ENCODE results near the gene CNKSR1.
"Not testable (repeated sequence)": the region's sequence is repeated elsewhere in the genome, so short reads cannot be mapped to it uniquely, and the experiment has no call there.

The CNKSR1 gene

DNA sequence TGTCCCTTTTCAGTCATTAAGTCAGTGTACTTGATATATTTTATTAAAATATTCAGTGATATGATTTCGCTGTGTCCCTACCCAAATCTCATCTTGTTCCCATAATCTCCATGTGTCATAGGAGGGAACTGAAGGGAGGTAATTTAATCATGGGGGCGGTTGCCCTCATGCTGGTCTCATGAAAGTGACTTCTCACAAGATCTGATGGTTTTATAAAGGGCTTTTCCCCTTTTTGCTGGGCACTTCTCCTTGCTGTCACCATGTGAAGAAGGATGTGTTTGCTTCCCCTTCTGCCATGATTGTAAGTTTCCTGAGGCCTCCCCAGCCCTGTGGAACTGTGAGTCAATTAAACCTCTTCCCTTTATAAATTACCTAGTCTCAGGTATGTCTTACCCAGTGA is 53.4 kb downstream of the CNKSR1 start:
- not testable (repeated sequence) for DNase-seq

DNA sequence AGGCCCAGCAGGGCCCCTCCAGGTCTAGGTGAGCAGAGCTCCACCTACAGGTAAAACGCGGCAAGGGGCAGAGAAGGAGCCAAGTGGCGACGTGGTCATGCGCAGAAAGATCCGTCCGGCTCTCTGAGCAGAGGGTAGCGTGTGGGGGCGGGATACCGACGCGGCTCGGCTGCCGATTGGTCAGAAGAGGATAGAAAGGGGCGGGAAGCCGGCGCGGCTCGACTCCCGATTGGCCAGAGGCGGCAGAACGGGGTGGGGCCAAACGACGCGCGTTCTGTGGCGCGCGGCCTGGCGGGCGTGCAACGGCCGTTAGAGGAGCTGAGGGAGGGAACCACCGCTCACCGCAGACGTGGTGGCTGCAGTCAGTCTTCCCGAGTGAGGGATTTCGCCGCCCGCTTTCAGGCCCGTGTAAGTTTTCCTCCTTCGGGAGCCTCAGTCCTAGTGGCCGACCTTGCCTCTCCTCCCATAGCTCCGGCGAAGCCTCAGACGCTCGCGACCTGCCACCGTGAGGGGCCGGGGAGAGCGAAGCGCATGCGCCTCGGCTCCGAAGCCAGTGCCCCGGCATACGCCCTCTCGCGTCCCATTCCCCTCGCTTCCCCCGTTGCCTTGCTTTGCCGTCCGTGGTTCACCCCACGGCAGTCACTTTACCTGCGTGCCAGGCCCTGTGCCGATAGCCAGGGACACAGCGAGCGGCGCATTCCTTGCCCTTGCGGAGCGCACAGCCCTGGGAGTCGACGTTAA is 56.8 kb downstream of the CNKSR1 start, which contains the start of gene CEP85:
CEP85 (plus strand) TSS at position 298 of the 741 bp plus-strand sequence. CDS start 5,584 bp downstream, outside the sequence.
- DNase-seq, result peak; percentile 97 to 98

- DNase-seq, result peak in 1 of 2 experiments; percentile 2
Measured at GRCh38 chr1:26234644-26235370, 57.5 kb downstream of the CNKSR1 start.

DNA sequence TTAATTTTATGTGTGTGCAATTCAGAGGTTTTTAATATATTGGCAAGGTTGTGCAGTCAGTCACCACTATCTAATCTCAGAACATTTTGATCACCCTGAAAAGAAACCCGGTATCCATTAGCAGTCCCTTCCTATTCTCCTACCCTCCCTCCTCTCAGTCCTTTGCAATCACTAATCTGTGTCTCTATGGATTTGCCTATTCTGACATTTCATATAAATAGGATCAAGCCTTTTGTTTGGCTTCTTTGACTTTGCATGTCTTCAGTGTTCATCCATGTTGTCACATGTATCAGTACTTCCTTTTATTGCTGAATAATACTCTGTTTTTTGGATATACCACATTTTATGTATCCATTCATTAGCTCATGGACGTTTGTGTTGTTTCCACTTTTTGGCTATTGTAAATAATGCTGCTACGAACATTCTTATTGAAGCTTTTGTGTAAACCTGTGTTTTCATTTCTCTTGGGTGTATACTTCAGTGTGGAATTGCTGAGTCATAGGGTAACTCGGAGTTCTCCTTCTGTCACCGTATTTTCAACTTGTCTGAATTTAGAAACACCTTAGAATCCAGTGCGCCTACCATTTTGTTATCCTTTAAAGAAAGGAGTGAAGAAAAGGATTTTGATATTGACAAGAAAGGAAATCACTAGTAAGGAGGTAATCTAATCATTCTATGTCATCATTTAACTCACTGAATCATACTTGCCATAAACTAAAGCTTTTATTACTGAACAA is 60.1 kb downstream of the CNKSR1 start:
- DNase-seq, result no peak

Data from stimulated activated CD4-positive, alpha-beta T cell treated with anti-CD3 and anti-CD28 coated beads, Interleukin-4, amount 100 ng/mL, for 4 hours (primary cell).